ENCODE measurements around the gene AGBL4. TPM values are rescaled to one million over a fixed set of nuclear protein-coding genes. Genes with fewer than 3 reads are reported as not detected.

Gene AGBL4
- total and polyA plus RNA-seq, 2 of the 4 experiments (the other 2 are of a cell fraction), result not detected

GRCh38 chr1:49318218-49318617 lies 705.5 kb downstream of the AGBL4 start:
- Histone ChIP-seq H3K27ac (ENCODE audit: insufficient read depth, low read length) (no peak overlapping the region), H4K5ac (ENCODE audit: low read depth, low read length) (no peak overlapping the region), H2AFZ (replicated peaks; ENCODE audit: low read length, poor library complexity) (no peak overlapping the region), H3K4me1 (ENCODE audit: control insufficient read depth, insufficient read depth, low read length) (no peaks in the 10 kb centered on the region), H3K14ac (replicated peaks; ENCODE audit: low read depth, low read length) (no peak overlapping the region), H3K9me3 (ENCODE audit: control insufficient read depth, insufficient read depth, low read length) (no peaks in the 10 kb centered on the region), H4K20me1 (ENCODE audit: insufficient read depth, low read length) (no peaks in the 10 kb centered on the region), H3K36me3 (ENCODE audit: control insufficient read depth, insufficient read depth, low read length) (no peaks in the 10 kb centered on the region), H2AK5ac (ENCODE audit: low read depth, low read length) (no peak overlapping the region), H3K27me3 (ENCODE audit: control insufficient read depth, insufficient read depth, low read length) (no peaks in the 10 kb centered on the region), H2AK9ac (replicated peaks; ENCODE audit: low read depth, low read length, poor library complexity) (no peak overlapping the region), H3K9ac (ENCODE audit: low read depth, low read length) (no peak overlapping the region), H3K4ac (ENCODE audit: low read depth, low read length) (no peak overlapping the region), H3K23ac (ENCODE audit: low read depth, low read length) (no peak overlapping the region), H3K18ac (ENCODE audit: low read depth, low read length) (no peak overlapping the region), H4K91ac (ENCODE audit: insufficient read depth, low read depth, low read length) (no peak overlapping the region), H3K9me1 (ENCODE audit: insufficient read depth, low read length) (no peaks in the 10 kb centered on the region), H2BK5ac (ENCODE audit: low read depth, low read length, poor library complexity, severe bottlenecking) (no peak overlapping the region), H3K79me1 (ENCODE audit: low read depth in 1 of 2, low read length in 2 of 2) (no peaks in the 10 kb centered on the region), H3K56ac (ENCODE audit: extremely low read depth, insufficient read depth, low read length) (no peak overlapping the region), H3K4me2 (ENCODE audit: low read depth, low read length) (no peak overlapping the region), H3K4me3 (ENCODE audit: insufficient read depth, low read depth, low read length) (no peak overlapping the region), H2BK15ac (ENCODE audit: low read depth, low read length) (no peak overlapping the region), H2BK20ac (ENCODE audit: low read depth, low read length) (no peak overlapping the region), H4K8ac (ENCODE audit: low read depth in 2 of 2, low read length in 2 of 2) (no peak overlapping the region), H2BK120ac (ENCODE audit: low read depth, low read length) (no peak overlapping the region)
- no peak for ATAC-seq (ENCODE audit: low read depth)
- ChIA-PET CTCF (no interaction called here), POLR2A (ENCODE audit: unreplicated experiment) (no interaction called here)
- intact Hi-C loops (cut with micrococcal nuclease), result no loop called here
- dilution Hi-C loops (cut with HindIII; ENCODE audit: low sequenced_read_pairs, unreplicated experiment), result no loop called here
- no TSS peak for BruUV-seq (replicated peaks)
- DNase-seq, result no peak
- WGBS, 2 experiments (ENCODE audit: extremely low coverage in 2 of 2, insufficient read length in 1 of 2), result no CpG with 5 or more reads among the region's 2 CpGs
- TF ChIP-seq RAD21 (IDR thresholded peaks at IDR 0.05; ENCODE audit: low read length), result no peak
- no peak for TF ChIP-seq SMC3 (IDR thresholded peaks at IDR 0.05; ENCODE audit: low read depth, low read length)
- no peak for TF ChIP-seq POLR2A (IDR thresholded peaks at IDR 0.05; ENCODE audit: low read depth, low read length)
- TF ChIP-seq CTCF (conservative IDR thresholded peaks at IDR 0.05; ENCODE audit: low read depth, low read length), result no peak
- in situ Hi-C loops (cut with MboI; ENCODE audit: low sequenced_read_pairs), result no loop called here
